Mesothelial cell of epicardium (in vitro differentiated cells): ENCODE measurements around the gene SORCS3. TPM values are rescaled to one million over a fixed set of nuclear protein-coding genes. Genes with fewer than 3 reads are reported as not detected.

Experiments
- DNase-seq, 2 experiments: peaks; one replicate each; pipeline ENCODE4 v3.0.0; 2021; ENCODE audit warnings: low spot score in 2 of 2; ENCODE audit not compliant: unreplicated experiment in 2 of 2
- H3K27ac Mint-ChIP-seq: 2 replicates; pipeline ENCODE4 v1.8.0; 2021; ENCODE audit warnings: mixed read lengths
- H3K27me3 Mint-ChIP-seq: 2 replicates; pipeline ENCODE4 v1.8.0; 2021; ENCODE audit warnings: low read depth, mixed read lengths
- H3K36me3 Mint-ChIP-seq: 2 replicates; pipeline ENCODE4 v1.8.0; 2021; ENCODE audit warnings: mixed read lengths
- H3K4me1 Mint-ChIP-seq: 2 replicates; pipeline ENCODE4 v1.8.0; 2021; ENCODE audit warnings: mixed read lengths
- H3K4me3 Mint-ChIP-seq: 2 replicates; pipeline ENCODE4 v1.8.0; 2021; ENCODE audit warnings: mild to moderate bottlenecking, moderate library complexity, mixed read lengths
- H3K9me3 Mint-ChIP-seq: 2 replicates; pipeline ENCODE4 v1.8.0; 2021; ENCODE audit warnings: mixed read lengths
- total RNA-seq: library from RNA; stranded (reverse); gene quantifications from 3 replicates; pipeline ENCODE4 v1.2.1, GENCODE V29; 2021
- TF ChIP-seq, protein P1 (sequence below): fragments of 200-600 bp; sonication (generic); IDR thresholded peaks from one replicate; pipeline ENCODE4 v1.5.0; 2021; ENCODE audit warnings: antibody characterized with exemption; ENCODE audit not compliant: unreplicated experiment

SORCS3 gene
- total RNA-seq, 1 donor from 2014 or later = 0.04 TPM

DNA sequence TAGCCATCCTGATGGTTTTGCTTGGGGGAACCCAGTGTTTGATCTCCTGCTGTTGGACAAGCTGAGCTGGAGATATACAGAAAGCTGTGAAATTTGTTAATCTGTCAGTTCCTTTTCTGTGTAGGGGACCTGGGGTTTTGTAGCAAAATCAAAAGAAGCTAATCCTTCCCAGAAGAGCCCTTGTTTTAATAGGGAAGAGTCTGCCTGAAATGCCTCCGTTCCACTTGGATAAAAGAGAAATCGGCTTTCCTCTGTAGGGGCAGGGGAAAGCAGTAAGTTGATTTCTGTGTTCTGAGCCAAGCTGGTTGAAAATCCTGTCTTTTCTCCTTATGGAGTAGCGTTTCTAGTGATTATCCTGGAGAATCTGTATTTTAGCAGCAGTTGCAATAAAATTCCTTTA, 472.6 kb downstream of the SORCS3 start:
- Mint-ChIP-seq H3K4me1 (no peaks in the 10 kb centered on the region), H3K36me3 (no peaks in the 10 kb centered on the region), H3K4me3 (no peak overlapping the region), H3K27me3 (peaks cover 24% of the 10 kb centered on the region), H3K27ac (no peak overlapping the region), H3K9me3 (peaks cover 16% of the 10 kb centered on the region)
- DNase-seq = no peak
- TF ChIP-seq, protein P1, sequence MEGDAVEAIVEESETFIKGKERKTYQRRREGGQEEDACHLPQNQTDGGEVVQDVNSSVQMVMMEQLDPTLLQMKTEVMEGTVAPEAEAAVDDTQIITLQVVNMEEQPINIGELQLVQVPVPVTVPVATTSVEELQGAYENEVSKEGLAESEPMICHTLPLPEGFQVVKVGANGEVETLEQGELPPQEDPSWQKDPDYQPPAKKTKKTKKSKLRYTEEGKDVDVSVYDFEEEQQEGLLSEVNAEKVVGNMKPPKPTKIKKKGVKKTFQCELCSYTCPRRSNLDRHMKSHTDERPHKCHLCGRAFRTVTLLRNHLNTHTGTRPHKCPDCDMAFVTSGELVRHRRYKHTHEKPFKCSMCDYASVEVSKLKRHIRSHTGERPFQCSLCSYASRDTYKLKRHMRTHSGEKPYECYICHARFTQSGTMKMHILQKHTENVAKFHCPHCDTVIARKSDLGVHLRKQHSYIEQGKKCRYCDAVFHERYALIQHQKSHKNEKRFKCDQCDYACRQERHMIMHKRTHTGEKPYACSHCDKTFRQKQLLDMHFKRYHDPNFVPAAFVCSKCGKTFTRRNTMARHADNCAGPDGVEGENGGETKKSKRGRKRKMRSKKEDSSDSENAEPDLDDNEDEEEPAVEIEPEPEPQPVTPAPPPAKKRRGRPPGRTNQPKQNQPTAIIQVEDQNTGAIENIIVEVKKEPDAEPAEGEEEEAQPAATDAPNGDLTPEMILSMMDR = no peak

DNA sequence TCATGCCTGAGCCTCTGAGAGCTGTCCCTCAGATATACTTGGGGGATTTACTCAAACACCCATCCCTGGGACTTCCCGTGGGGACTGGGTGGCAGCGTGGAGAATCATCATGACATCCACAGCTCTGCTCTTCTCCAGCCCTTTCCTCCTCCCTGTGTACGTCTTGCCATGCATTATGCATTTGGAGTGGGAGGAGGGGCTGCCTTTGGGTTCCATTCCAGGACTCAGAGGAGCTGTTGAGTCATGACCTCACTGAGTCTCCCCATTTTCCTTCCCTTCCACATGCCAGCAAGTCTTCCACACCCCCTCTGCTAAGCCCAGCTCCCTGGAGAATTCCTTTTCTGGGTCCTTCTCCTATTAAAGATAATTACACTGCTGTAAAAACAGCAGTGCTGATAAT, 480.7 kb downstream of the SORCS3 start:
- peaks cover 14% of the 10 kb centered on the region for H3K9me3 Mint-ChIP-seq
- H3K27ac Mint-ChIP-seq = no peak overlapping the region
- no peak overlapping the region for H3K4me3 Mint-ChIP-seq
- no peaks in the 10 kb centered on the region for H3K36me3 Mint-ChIP-seq
- TF ChIP-seq, protein P1 = no peak
- peaks cover 20% of the 10 kb centered on the region for H3K27me3 Mint-ChIP-seq
- no peak for DNase-seq
- H3K4me1 Mint-ChIP-seq = no peaks in the 10 kb centered on the region

DNA sequence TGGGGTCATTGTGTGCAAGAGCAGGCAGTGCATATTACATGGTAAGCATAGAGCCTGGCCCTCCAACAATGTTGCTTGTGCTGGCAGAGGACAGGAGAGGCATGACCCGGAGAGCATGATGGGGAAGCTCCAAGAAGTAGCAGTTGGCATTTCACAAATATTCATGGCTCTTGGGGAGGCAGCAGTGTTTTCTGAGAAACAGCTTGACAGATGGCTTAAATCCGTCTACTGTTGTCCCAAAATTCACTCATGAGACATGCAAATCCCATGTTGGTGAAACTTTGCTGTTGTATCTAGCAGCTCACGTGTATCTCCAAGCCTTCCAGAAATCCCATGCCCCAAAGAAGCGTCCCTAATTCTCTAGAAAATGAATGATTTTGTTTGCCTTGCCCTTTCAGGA, 487.0 kb downstream of the SORCS3 start:
- no peak overlapping the region for H3K4me3 Mint-ChIP-seq
- H3K9me3 Mint-ChIP-seq = no peaks in the 10 kb centered on the region
- H3K36me3 Mint-ChIP-seq = no peaks in the 10 kb centered on the region
- no peaks in the 10 kb centered on the region for H3K4me1 Mint-ChIP-seq
- no peak overlapping the region for H3K27ac Mint-ChIP-seq
- DNase-seq = no peak
- TF ChIP-seq, protein P1 = no peak
- H3K27me3 Mint-ChIP-seq = peaks cover 31% of the 10 kb centered on the region

DNA sequence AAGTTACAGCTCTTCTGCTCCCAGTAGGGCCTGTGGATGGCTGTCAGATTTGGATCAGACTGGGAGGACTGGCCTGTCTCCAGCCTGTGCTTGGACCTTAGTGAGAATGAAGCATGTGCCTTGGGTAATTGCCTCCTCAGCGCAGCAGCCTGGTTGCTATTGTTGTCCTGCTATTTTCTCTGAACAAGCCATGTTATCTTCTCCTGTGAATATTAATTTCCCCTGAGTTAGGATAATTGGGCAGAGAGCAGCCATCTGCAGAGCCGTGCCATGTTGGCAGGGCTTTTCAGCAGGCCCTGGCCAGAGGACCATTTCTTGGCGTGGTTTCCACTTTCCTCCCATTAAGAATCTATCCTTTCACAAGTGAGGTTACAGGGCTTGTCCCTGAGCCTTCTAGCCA, 497.3 kb downstream of the SORCS3 start:
- Mint-ChIP-seq H3K4me3 (no peak overlapping the region), H3K4me1 (no peaks in the 10 kb centered on the region), H3K36me3 (no peaks in the 10 kb centered on the region), H3K9me3 (no peaks in the 10 kb centered on the region), H3K27ac (no peak overlapping the region), H3K27me3 (peaks cover 18% of the 10 kb centered on the region)
- TF ChIP-seq, protein P1 = no peak
- no peak for DNase-seq

DNA sequence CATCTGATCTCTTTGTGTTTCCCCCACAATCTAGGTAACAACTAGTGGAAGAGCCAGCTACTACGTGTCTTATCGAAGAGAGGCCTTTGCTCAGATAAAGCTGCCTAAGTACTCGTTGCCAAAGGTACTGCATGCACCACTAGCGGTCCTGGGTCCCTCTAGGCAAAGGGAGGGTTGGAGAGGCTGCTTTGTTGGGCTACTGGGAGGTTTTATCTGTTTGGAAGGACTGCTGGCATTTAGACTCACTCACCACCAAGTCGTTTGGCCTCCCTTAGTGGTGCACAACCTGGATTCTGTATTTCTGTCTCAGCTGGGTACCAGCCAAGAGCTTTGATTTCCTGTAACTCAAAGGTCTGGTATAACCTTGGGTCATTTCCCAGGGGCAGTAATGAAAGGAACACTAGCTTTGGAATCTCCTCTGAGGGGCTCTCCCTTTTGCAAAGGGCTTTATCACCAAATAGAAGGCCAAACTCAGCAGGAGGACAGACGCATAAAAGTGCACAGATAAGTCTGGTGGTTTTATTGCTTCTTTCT, 498.3 kb downstream of the SORCS3 start:
- Mint-ChIP-seq H3K27ac (no peak overlapping the region), H3K27me3 (peaks cover 23% of the 10 kb centered on the region)

More for the DNA sequence above, 498.3 kb downstream of the SORCS3 start:
- Mint-ChIP-seq H3K4me3 (no peak overlapping the region), H3K36me3 (no peaks in the 10 kb centered on the region), H3K9me3 (no peaks in the 10 kb centered on the region), H3K4me1 (no peaks in the 10 kb centered on the region)
- DNase-seq = no peak
- TF ChIP-seq, protein P1 = no peak
